Esophagus squamous epithelium (tissue), 4 donors: ENCODE measurements around the gene PLA2G12B.

ENCODE experiments used
- CTCF ChIP-seq, 6 experiments: fragments of 450-650 bp in 4 of 6; fragments of 200-600 bp in 2 of 6; sonication (generic) in 2 of 6; IDR thresholded peaks; one replicate each; pipeline ENCODE4 v1.5.1; 2016 to 2019; ENCODE audit warnings: antibody characterized with exemption in 6 of 6, mild to moderate bottlenecking in 4 of 6, moderate library complexity in 4 of 6
- POLR2A ChIP-seq, 4 donors: fragments of 450-650 bp; IDR thresholded peaks; one replicate each; pipeline ENCODE4 v1.6.1; 2017; ENCODE audit warnings: antibody characterized with exemption in 4 of 4, mild to moderate bottlenecking in 4 of 4, moderate library complexity in 3 of 4

- no peak for TF ChIP-seq CTCF (IDR thresholded peaks at IDR 0.05)
- TF ChIP-seq POLR2A (IDR thresholded peaks at IDR 0.05) = no peak
Observed at GRCh38 chr10:72918352-72918751, 36.3 kb downstream of the PLA2G12B start.
